ENCODE measurements around the gene CASQ1.

- no peak for TF ChIP-seq CTCF (IDR thresholded peaks at IDR 0.05; ENCODE audit: extremely low read depth in 1 of 2, insufficient read depth in 1 of 2, low read depth in 1 of 2, low read length in 2 of 2)
- no peak for TF ChIP-seq JUN (IDR thresholded peaks at IDR 0.05; ENCODE audit: borderline replicate concordance, insufficient read depth, insufficient read length, low read depth)
- TF ChIP-seq MAX (IDR thresholded peaks at IDR 0.05; ENCODE audit: insufficient read depth, insufficient read length): no peak
- TF ChIP-seq POLR2A (IDR thresholded peaks at IDR 0.05; ENCODE audit: low read depth, low read length): no peak
- no peak for TF ChIP-seq POLR2AphosphoS5 (IDR thresholded peaks at IDR 0.05; ENCODE audit: insufficient read depth, low read depth, low read length)
- TF ChIP-seq EZH2 (IDR thresholded peaks at IDR 0.05; ENCODE audit: borderline replicate concordance, low read depth, low read length, severe bottlenecking): no peak
- no peak for TF ChIP-seq FOS (IDR thresholded peaks at IDR 0.05; ENCODE audit: borderline replicate concordance, insufficient read depth, low read length)
- no peak for TF ChIP-seq MYC (IDR thresholded peaks at IDR 0.05; ENCODE audit: low read depth, low read length)
These were observed 35.6 kb upstream of the CASQ1 start for GRCh38 chr1:160154790-160155189.
